ENCODE measurements around the gene PRKN. TPM values are rescaled to one million over a fixed set of nuclear protein-coding genes. Genes with fewer than 3 reads are reported as not detected.

PRKN gene
- total RNA-seq, 1 experiment from 2014 or later, result 0.34 TPM

DNA sequence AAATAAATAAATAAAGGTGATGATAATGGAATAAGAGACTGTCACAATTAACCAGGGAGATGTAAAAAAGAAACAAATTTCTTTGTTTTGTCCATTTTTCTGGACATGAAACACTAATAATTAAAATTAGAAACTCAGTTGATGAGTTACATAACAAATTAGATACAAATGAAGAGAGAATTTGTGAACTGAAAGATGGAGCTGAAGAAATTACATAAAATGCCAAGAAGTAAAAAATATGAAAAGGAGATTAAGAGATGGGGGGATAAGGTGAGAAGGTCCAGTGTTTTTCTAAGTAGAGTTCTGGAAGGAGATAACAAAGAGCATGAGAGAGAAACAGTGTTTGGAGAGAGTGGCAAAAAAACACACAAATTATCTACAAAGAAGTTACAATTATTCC is 1364.3 kb downstream of the PRKN start:
- intact Hi-C loops (cut with micrococcal nuclease; ENCODE audit: unreplicated experiment), result no loop called here
- Histone ChIP-seq H3K36me3 (ENCODE audit: control insufficient read depth, insufficient read depth, low read length) (no peaks in the 10 kb centered on the region), H3K27me3 (replicated peaks; ENCODE audit: control insufficient read depth, insufficient read depth, low read length) (no peaks in the 10 kb centered on the region), H3K9me3 (peaks cover 12% of the 10 kb centered on the region), H3K4me3 (ENCODE audit: low read depth, low read length) (no peak overlapping the region), H3K4me1 (peaks cover 10% of the 10 kb centered on the region)
- Mint-ChIP-seq H3K4me3 (ENCODE audit: unreplicated experiment) (no peak overlapping the region), H3K36me3 (ENCODE audit: insufficient read depth, unreplicated experiment) (peaks cover 6% of the 10 kb centered on the region), H3K27me3 (ENCODE audit: insufficient read depth, unreplicated experiment) (no peaks in the 10 kb centered on the region), H3K27ac (ENCODE audit: unreplicated experiment) (no peak overlapping the region), H3K9me3 (ENCODE audit: unreplicated experiment) (peaks cover 11% of the 10 kb centered on the region), H3K4me1 (ENCODE audit: low read depth, unreplicated experiment) (peaks cover 10% of the 10 kb centered on the region)
- TF ChIP-seq, protein P1, sequence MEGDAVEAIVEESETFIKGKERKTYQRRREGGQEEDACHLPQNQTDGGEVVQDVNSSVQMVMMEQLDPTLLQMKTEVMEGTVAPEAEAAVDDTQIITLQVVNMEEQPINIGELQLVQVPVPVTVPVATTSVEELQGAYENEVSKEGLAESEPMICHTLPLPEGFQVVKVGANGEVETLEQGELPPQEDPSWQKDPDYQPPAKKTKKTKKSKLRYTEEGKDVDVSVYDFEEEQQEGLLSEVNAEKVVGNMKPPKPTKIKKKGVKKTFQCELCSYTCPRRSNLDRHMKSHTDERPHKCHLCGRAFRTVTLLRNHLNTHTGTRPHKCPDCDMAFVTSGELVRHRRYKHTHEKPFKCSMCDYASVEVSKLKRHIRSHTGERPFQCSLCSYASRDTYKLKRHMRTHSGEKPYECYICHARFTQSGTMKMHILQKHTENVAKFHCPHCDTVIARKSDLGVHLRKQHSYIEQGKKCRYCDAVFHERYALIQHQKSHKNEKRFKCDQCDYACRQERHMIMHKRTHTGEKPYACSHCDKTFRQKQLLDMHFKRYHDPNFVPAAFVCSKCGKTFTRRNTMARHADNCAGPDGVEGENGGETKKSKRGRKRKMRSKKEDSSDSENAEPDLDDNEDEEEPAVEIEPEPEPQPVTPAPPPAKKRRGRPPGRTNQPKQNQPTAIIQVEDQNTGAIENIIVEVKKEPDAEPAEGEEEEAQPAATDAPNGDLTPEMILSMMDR (IDR thresholded peaks at IDR 0.05; ENCODE audit: insufficient read depth in 1 of 2, low read depth in 1 of 2, low read length in 1 of 2, severe bottlenecking in 1 of 2, unreplicated experiment in 1 of 2), result no peak
- no peak for DNase-seq
- BruUV-seq (replicated peaks), result no TSS peak
- POLR2A ChIA-PET, result no interaction called here
- CTCF ChIA-PET, result no interaction called here

DNA sequence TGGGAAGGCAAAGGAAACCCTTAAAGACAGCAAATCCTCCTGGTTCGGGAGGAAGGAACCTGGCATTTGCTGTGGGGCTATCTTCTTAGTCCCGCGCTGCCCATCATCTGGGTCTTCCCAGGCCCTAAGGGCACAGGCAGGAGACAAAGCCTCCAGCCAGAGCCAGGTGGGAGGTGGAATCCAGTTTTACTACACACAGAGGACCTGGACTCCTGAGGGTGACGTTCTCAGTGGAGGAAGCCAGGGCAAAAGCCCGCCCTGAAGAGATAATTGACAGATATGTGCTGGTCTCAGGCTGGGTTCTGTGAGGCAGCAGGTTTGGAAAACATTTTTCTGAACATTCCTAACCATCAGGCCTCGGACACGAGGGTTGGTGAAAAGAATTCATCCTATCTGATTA is 1365.3 kb downstream of the PRKN start:
- H3K4me1 Mint-ChIP-seq (ENCODE audit: low read depth, unreplicated experiment), result peaks cover 4% of the 10 kb centered on the region
- H3K9me3 ChIP-seq, result peaks cover 12% of the 10 kb centered on the region
- ChIA-PET CTCF (no interaction called here), POLR2A (no interaction called here)
- no peak overlapping the region for H3K27ac Mint-ChIP-seq (ENCODE audit: unreplicated experiment)
- no peak overlapping the region for H3K4me3 ChIP-seq (ENCODE audit: low read depth, low read length)
- DNase-seq, result no peak
- H3K27me3 Mint-ChIP-seq (ENCODE audit: insufficient read depth, unreplicated experiment), result no peaks in the 10 kb centered on the region
- no peaks in the 10 kb centered on the region for H3K27me3 ChIP-seq (replicated peaks; ENCODE audit: control insufficient read depth, insufficient read depth, low read length)
- no peak overlapping the region for H3K4me3 Mint-ChIP-seq (ENCODE audit: unreplicated experiment)
- H3K9me3 Mint-ChIP-seq (ENCODE audit: unreplicated experiment), result peaks cover 11% of the 10 kb centered on the region
- intact Hi-C loops (cut with micrococcal nuclease; ENCODE audit: unreplicated experiment), result no loop called here
- TF ChIP-seq, protein P1 (IDR thresholded peaks at IDR 0.05; ENCODE audit: insufficient read depth in 1 of 2, low read depth in 1 of 2, low read length in 1 of 2, severe bottlenecking in 1 of 2, unreplicated experiment in 1 of 2), result no peak
- H3K4me1 ChIP-seq, result peaks cover 4% of the 10 kb centered on the region
- peaks cover 6% of the 10 kb centered on the region for H3K36me3 Mint-ChIP-seq (ENCODE audit: insufficient read depth, unreplicated experiment)
- no TSS peak for BruUV-seq (replicated peaks)
- no peaks in the 10 kb centered on the region for H3K36me3 ChIP-seq (ENCODE audit: control insufficient read depth, insufficient read depth, low read length)

DNA sequence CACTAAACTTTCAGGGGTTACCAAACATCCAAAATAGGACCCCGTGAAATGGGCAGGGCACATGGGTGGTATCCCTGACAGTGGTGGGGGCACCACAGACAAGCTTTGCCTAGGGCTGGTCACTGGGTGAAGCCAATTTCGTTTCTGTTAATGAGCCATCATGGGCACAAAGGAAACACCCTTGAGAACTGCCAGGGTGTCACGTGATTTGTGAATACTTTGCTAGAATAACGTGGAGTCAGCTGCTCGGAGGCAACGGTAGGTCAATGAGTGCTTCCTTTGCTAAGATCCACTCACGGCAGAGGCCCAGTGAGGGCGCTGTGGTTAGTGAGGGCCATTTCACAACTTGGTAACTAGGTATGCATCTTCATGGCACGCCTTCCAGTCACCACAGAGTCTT is 1366.0 kb downstream of the PRKN start:
- intact Hi-C loops (cut with micrococcal nuclease; ENCODE audit: unreplicated experiment), result no loop called here
- no peak for DNase-seq
- ChIA-PET POLR2A (no interaction called here), CTCF (interaction anchor here (1.6 kb wide), 1 partner anchor 9 kb away, joined by 4 read pairs; no protein-coding TSS in a partner anchor)
- Histone ChIP-seq H3K27me3 (replicated peaks; ENCODE audit: control insufficient read depth, insufficient read depth, low read length) (no peaks in the 10 kb centered on the region), H3K36me3 (ENCODE audit: control insufficient read depth, insufficient read depth, low read length) (no peaks in the 10 kb centered on the region), H3K9me3 (peaks cover 12% of the 10 kb centered on the region), H3K4me1 (no peaks in the 10 kb centered on the region; the same call in 1 of the 2 replicates), H3K4me3 (ENCODE audit: low read depth, low read length) (no peak overlapping the region)
- Mint-ChIP-seq H3K27ac (ENCODE audit: unreplicated experiment) (no peak overlapping the region), H3K4me1 (ENCODE audit: low read depth, unreplicated experiment) (no peaks in the 10 kb centered on the region), H3K9me3 (ENCODE audit: unreplicated experiment) (peaks cover 11% of the 10 kb centered on the region), H3K36me3 (ENCODE audit: insufficient read depth, unreplicated experiment) (peaks cover 6% of the 10 kb centered on the region), H3K4me3 (ENCODE audit: unreplicated experiment) (no peak overlapping the region), H3K27me3 (ENCODE audit: insufficient read depth, unreplicated experiment) (no peaks in the 10 kb centered on the region)
- BruUV-seq (replicated peaks), result no TSS peak
- TF ChIP-seq, protein P1 (IDR thresholded peaks at IDR 0.05; ENCODE audit: insufficient read depth in 1 of 2, low read depth in 1 of 2, low read length in 1 of 2, severe bottlenecking in 1 of 2, unreplicated experiment in 1 of 2), result no peak
